ENCODE data around the gene LRRC47.

Gene LRRC47

GRCh38 chr1:3731583-3732433, 64.5 kb downstream of the LRRC47 start:
- peaks cover 100% of the 10 kb centered on the region for H3K36me3 ChIP-seq
- peak overlapping the region; percentile 4; the same call in 1 of the 2 replicates for H3K27ac ChIP-seq
- DNase-seq: no peak
- no peak overlapping the region for H3K4me3 ChIP-seq (ENCODE audit: low read depth, low read length)
- TF ChIP-seq CTCF (IDR thresholded peaks at IDR 0.05; ENCODE audit: low read depth, low read length): no peak
- no peaks in the 10 kb centered on the region for H3K27me3 ChIP-seq (ENCODE audit: insufficient read depth, low read depth, severe bottlenecking)
- H3K9me3 ChIP-seq (ENCODE audit: severe bottlenecking): no peaks in the 10 kb centered on the region

GRCh38 chr1:3730543-3731247, 65.6 kb downstream of the LRRC47 start:
- Histone ChIP-seq H3K9me3 (ENCODE audit: severe bottlenecking) (no peaks in the 10 kb centered on the region), H3K36me3 (peaks cover 89% of the 10 kb centered on the region), H3K27me3 (ENCODE audit: insufficient read depth, low read depth, severe bottlenecking) (no peaks in the 10 kb centered on the region), H3K4me3 (ENCODE audit: low read depth, low read length) (no peak overlapping the region), H3K27ac (no peak overlapping the region)
- no peak for TF ChIP-seq CTCF (IDR thresholded peaks at IDR 0.05; ENCODE audit: low read depth, low read length)
- no peak for DNase-seq

GRCh38 chr1:3729594-3730542, 66.4 kb downstream of the LRRC47 start:
- Histone ChIP-seq H3K27me3 (ENCODE audit: insufficient read depth, low read depth, severe bottlenecking) (no peaks in the 10 kb centered on the region), H3K27ac (no peak overlapping the region), H3K4me3 (ENCODE audit: low read depth, low read length) (no peak overlapping the region), H3K9me3 (ENCODE audit: severe bottlenecking) (no peaks in the 10 kb centered on the region), H3K36me3 (peaks cover 83% of the 10 kb centered on the region)
- TF ChIP-seq CTCF (IDR thresholded peaks at IDR 0.05; ENCODE audit: low read depth, low read length): no peak
- no peak for DNase-seq

All from WERI-Rb-1 (cell line).